ENCODE results near the gene GPR12. TPM values are rescaled to one million over a fixed set of nuclear protein-coding genes. Genes with fewer than 3 reads are reported as not detected.

The GPR12 gene
- total RNA-seq, 2 donors from 2014 or later = 1.2 TPM; not detected in 1

DNA sequence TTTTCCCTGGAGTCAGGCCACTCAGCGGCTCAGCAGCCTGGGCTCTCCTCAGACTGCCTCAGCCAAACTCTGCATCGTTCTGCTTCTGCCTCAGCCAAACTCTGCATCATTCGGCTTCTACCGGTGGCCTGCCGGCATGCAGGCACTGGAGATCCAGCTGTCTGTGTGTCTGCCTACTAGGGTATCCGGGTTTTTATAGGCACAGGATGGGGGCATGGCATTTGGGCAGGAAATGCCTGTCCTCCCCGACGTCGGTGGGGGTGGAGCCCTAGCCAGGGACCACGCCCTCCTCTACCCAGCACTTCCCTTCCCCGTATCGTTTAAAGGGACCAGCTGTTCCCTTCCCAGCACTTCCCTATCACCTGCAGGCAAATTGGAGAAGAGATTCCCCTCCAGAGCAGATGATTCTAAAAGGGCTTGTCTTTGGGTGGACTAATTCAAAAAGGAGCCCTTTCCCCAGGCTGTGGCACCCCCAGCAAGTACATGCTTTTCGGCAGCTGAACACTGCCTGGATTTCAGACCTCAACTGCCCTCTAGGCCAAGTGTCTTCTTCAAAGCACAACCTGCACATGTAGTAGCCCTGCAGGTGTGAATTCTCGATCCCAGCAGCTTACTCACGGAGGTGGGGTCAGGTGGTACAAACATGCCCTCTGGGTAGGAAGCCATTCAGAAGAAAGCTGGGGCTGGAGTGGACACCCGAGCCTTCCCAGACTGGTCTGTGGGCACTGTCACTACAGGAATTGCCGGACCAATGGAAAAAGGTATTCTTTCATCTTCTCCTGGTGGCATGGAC lies 25.4 kb upstream of the GPR12 start:
- H3K4me3 ChIP-seq = peak overlapping the region; percentile 42
- TF ChIP-seq, protein P1, sequence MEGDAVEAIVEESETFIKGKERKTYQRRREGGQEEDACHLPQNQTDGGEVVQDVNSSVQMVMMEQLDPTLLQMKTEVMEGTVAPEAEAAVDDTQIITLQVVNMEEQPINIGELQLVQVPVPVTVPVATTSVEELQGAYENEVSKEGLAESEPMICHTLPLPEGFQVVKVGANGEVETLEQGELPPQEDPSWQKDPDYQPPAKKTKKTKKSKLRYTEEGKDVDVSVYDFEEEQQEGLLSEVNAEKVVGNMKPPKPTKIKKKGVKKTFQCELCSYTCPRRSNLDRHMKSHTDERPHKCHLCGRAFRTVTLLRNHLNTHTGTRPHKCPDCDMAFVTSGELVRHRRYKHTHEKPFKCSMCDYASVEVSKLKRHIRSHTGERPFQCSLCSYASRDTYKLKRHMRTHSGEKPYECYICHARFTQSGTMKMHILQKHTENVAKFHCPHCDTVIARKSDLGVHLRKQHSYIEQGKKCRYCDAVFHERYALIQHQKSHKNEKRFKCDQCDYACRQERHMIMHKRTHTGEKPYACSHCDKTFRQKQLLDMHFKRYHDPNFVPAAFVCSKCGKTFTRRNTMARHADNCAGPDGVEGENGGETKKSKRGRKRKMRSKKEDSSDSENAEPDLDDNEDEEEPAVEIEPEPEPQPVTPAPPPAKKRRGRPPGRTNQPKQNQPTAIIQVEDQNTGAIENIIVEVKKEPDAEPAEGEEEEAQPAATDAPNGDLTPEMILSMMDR (IDR thresholded peaks at IDR 0.05) = no peak

GRCh38 chr13:26784704-26785639 lies 24.4 kb upstream of the GPR12 start:
- H3K36me3 ChIP-seq = no peaks in the 10 kb centered on the region
- peak overlapping the region; percentile 42 for H3K4me3 ChIP-seq
- no peaks in the 10 kb centered on the region for H3K9me3 ChIP-seq
- H3K27ac ChIP-seq = no peak overlapping the region
- H3K4me1 ChIP-seq (ENCODE audit: control insufficient read depth in 1 of 2, low read depth in 2 of 2) = no peaks in the 10 kb centered on the region
- H3K27me3 ChIP-seq (replicated peaks; ENCODE audit: insufficient read depth) = no peaks in the 10 kb centered on the region
- no peak for ATAC-seq (ENCODE audit: insufficient number of reproducible peaks, low FRiP score, low read depth)
- TF ChIP-seq, protein P1 (IDR thresholded peaks at IDR 0.05) = no peak
- DNase-seq (ENCODE audit: low spot score) = no peak

More for the DNA sequence above, 25.4 kb upstream of the GPR12 start:
- DNase-seq (ENCODE audit: low spot score) (no peak), ATAC-seq (ENCODE audit: insufficient number of reproducible peaks, low FRiP score, low read depth) (no peak)
- Histone ChIP-seq H3K9me3 (no peaks in the 10 kb centered on the region), H3K4me1 (ENCODE audit: control insufficient read depth in 1 of 2, low read depth in 2 of 2) (no peaks in the 10 kb centered on the region), H3K27ac (no peak overlapping the region), H3K36me3 (no peaks in the 10 kb centered on the region), H3K27me3 (replicated peaks; ENCODE audit: insufficient read depth) (no peaks in the 10 kb centered on the region)

DNA sequence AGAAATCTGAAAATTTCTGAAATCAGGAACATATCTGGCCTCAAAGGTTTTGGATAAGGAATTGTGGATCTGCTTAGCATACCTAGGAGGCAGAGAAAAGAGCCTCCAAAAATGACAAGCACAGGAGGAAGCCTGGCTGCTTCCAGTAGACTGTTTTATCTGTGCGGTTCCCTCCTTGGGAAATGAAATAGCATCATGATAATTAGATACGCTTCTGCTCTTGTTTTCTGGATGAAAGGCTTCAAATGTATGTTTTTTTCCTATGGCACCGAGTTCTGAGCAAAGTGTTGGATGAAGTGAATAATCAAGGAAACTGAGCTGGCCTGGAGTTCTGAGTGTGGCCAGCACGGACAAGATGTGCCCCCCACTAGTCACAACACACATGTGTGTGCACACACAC lies 19.8 kb upstream of the GPR12 start:
- TF ChIP-seq, protein P1 (IDR thresholded peaks at IDR 0.05) = no peak
- no peak for ATAC-seq (ENCODE audit: insufficient number of reproducible peaks, low FRiP score, low read depth)
- no peak for DNase-seq (ENCODE audit: low spot score)
- Histone ChIP-seq H3K36me3 (no peaks in the 10 kb centered on the region), H3K4me1 (ENCODE audit: control insufficient read depth in 1 of 2, low read depth in 2 of 2) (no peaks in the 10 kb centered on the region), H3K27me3 (replicated peaks; ENCODE audit: insufficient read depth) (no peaks in the 10 kb centered on the region), H3K9me3 (no peaks in the 10 kb centered on the region), H3K27ac (no peak overlapping the region), H3K4me3 (no peak overlapping the region)

DNA sequence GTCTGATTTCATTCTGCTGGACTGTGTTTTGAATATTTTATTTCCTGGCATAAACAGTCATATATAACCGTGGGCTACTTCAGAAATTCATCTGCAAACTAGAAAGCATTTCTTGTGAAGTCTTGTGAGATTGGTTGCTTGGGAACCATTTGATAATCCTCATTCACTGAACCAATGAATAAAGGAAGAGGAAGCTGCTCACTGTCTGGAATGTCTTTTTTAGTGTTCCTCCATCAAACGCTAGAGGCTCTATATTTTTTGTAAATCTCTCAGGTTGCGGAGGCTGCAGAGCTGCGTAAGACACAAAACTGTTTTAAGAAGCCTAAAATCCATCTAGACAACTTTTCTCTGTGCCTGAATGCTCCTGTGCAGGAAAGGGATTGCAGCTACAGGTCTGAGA lies 18.7 kb upstream of the GPR12 start:
- no peaks in the 10 kb centered on the region for H3K4me1 ChIP-seq (ENCODE audit: control insufficient read depth in 1 of 2, low read depth in 2 of 2)
- TF ChIP-seq, protein P1 (IDR thresholded peaks at IDR 0.05) = no peak
- ATAC-seq (ENCODE audit: insufficient number of reproducible peaks, low FRiP score, low read depth) (no peak), DNase-seq (ENCODE audit: low spot score) (no peak)
- H3K9me3 ChIP-seq = no peaks in the 10 kb centered on the region
- H3K27me3 ChIP-seq (replicated peaks; ENCODE audit: insufficient read depth) = no peaks in the 10 kb centered on the region
- H3K4me3 ChIP-seq = no peak overlapping the region
- no peak overlapping the region for H3K27ac ChIP-seq
- H3K36me3 ChIP-seq = no peaks in the 10 kb centered on the region

GRCh38 chr13:26772531-26772930 lies 11.9 kb upstream of the GPR12 start:
- H3K36me3 ChIP-seq = no peaks in the 10 kb centered on the region
- no peak overlapping the region for H3K4me3 ChIP-seq
- no peak for DNase-seq (ENCODE audit: low spot score)
- H3K4me1 ChIP-seq (ENCODE audit: control insufficient read depth in 1 of 2, low read depth in 2 of 2) = no peaks in the 10 kb centered on the region
- no peaks in the 10 kb centered on the region for H3K27me3 ChIP-seq (replicated peaks; ENCODE audit: insufficient read depth)
- TF ChIP-seq, protein P1 (IDR thresholded peaks at IDR 0.05) = no peak
- no peak for ATAC-seq (ENCODE audit: insufficient number of reproducible peaks, low FRiP score, low read depth)
- H3K27ac ChIP-seq = no peak overlapping the region
- no peaks in the 10 kb centered on the region for H3K9me3 ChIP-seq
